Activated naive CD8-positive, alpha-beta T cell (primary cell): Measurements from ENCODE around the gene CHKA.

Experiments used
- H3K27ac Mint-ChIP-seq: one replicate; pipeline ENCODE4 v1.8.0; 2021; ENCODE audit warnings: mixed read lengths
- H3K27me3 Mint-ChIP-seq: one replicate; pipeline ENCODE4 v1.8.0; 2021; ENCODE audit warnings: mixed read lengths
- H3K36me3 Mint-ChIP-seq: one replicate; pipeline ENCODE4 v1.8.0; 2021; ENCODE audit warnings: mixed read lengths
- H3K4me1 Mint-ChIP-seq: one replicate; pipeline ENCODE4 v1.8.0; 2021; ENCODE audit warnings: low read depth, mixed read lengths
- H3K4me3 Mint-ChIP-seq: one replicate; pipeline ENCODE4 v1.8.0; 2021; ENCODE audit warnings: mild to moderate bottlenecking, mixed read lengths
- H3K9me3 Mint-ChIP-seq: one replicate; pipeline ENCODE4 v1.8.0; 2021; ENCODE audit warnings: low read depth, mixed read lengths

CHKA gene

DNA sequence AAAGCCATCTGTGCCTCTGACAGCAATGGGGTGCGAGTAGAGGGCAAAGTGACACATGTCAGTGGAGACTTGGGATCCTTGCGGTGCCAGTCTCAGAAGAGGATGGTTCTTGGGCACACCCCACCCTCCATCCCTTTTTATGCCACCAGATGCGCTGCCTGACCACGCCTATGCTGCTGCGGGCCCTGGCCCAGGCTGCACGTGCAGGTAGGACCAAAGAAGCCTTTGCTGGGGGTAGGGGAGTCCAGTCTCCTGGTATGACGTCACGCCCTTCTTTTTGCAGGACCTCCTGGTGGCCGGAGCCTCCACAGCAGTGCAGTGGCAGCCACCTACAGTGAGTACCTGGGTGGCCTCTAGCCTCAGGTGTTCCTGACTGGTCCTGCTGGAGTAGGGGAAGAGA is 89.2 kb downstream of the CHKA start:
- Mint-ChIP-seq H3K27me3 (no peaks in the 10 kb centered on the region), H3K9me3 (no peaks in the 10 kb centered on the region), H3K36me3 (no peaks in the 10 kb centered on the region), H3K4me3 (peak overlapping the region; percentile 98), H3K4me1 (peaks cover 21% of the 10 kb centered on the region), H3K27ac (peak overlapping the region; percentile 98)

DNA sequence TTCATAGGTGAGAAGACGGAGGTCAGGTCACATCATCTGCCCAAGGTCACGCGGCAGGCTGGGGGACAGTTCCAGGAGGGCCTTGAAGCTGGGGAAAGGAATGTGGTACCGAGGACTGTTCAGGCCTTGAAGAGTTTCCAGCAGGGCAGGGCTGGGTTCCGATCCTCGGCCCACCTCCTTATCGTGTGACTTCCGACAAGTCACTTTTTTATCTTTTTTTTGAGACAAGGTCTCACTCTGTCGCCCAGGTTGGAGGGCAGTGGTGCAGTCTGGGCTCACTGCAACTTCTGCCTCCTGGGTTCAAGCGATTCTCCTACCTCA is 90.1 kb downstream of the CHKA start:
- no peaks in the 10 kb centered on the region for H3K27me3 Mint-ChIP-seq
- H3K9me3 Mint-ChIP-seq: no peaks in the 10 kb centered on the region
- H3K4me1 Mint-ChIP-seq: peaks cover 20% of the 10 kb centered on the region
- peak overlapping the region; percentile 98 for H3K27ac Mint-ChIP-seq
- peak overlapping the region; percentile 98 for H3K4me3 Mint-ChIP-seq
- no peaks in the 10 kb centered on the region for H3K36me3 Mint-ChIP-seq

DNA sequence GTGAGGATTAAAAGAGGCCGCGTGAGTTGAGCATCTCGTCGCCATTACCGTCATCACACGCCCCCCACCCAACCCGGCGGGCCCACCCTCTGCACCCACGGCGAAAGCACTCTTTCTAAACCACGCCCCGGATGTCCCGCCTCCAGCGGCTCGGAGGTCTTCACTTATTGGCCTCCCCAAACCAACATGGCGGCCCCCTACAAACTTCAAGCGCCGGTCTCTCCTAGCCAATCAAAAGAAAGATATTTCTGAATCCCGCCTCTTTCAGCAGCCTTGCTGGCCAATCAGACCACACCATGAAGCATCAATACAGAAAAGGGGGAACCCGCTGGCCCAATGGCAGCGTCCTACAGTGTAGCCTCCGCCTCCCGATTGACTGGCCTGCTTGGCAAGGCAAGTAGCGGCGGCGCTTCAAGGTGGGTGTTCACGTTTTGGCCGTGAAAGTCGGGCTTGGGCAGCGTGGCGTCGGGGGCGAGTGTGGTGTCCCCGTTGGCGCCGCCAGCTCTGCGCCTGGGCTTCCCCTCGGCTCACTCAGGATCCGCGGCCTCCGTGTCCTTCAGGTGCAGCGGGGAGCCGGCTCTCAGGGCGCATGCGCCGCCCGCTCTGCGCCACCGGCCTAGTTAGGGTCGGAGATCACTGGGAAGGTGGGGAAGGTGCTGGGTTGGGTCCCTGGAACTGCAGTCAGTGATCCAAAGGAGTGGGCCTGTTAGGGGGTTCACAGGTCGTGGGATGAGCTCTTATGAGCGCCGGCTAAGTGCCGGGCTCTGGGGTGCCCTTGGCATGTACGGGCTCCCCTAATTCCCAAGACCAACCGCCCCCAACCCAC is 90.7 kb downstream of the CHKA start, which contains the start of gene NDUFS8:
Gene NDUFS8, plus strand, starts transcription at position 364 of the 826 bp plus-strand sequence. CDS start 1,471 bp downstream, outside the sequence.
- Mint-ChIP-seq H3K9me3 (no peaks in the 10 kb centered on the region), H3K36me3 (no peaks in the 10 kb centered on the region), H3K4me1 (peaks cover 20% of the 10 kb centered on the region), H3K27ac (peak within 1 kb of the TSS; percentile 98), H3K4me3 (peak within 1 kb of the TSS; percentile 98), H3K27me3 (no peaks in the 10 kb centered on the region)

DNA sequence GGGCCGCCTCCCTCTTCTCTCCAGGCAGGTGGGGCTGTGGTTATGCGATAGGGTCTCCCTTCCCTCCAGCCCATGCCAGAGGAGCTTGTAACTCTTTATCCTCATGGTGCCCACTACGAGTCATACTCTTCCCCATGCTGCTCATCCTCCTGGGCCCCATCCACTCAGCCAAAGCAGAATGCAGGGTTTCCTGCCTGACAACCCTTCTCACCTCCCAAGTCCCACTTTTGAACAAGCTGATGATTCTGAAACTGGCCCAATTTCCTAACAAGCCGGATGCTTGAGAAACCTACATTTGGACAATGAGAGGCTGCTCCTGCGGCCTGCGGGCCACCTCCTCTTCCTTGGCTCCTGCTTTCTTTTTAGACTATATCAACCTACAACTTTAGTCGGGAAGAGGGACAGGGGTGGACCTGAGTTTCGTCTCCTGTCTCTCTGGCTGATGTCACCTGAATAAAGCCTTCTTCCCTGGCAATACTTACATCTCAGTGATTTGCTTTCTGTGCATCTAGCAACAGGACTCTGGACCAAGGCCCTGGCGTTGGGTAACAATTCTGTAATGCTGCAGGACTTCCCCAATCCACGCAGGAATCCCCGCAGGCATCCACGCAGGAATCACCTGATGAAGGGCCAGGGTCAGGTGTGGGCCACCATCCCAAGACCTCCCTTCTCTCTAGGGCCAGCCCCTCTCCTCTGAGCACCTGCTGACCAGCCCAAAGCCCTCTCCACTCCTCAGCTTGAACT is 92.2 kb downstream of the CHKA start:
- Mint-ChIP-seq H3K9me3 (peaks cover 7% of the 10 kb centered on the region), H3K27ac (no peak overlapping the region)

DNA sequence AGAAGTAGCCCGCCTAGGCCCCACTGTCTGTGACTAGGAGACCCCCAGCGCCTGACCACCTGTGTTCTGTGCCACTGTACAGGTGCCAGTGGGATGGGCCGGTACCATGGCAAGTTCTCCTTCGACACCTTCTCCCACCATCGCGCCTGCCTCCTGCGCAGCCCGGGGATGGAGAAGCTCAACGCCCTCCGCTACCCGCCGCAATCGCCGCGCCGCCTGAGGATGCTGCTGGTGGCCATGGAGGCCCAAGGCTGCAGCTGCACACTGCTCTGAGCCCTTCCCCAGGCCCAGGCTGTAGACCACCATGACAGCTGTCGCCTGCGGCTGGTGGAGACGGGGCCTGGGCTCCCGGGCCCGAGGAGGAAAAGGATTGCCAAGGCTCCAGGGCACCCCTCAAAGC is 93.5 kb downstream of the CHKA start:
- H3K4me3 Mint-ChIP-seq: no peak overlapping the region
- H3K36me3 Mint-ChIP-seq: peaks cover 3% of the 10 kb centered on the region
- H3K27me3 Mint-ChIP-seq: no peaks in the 10 kb centered on the region
- peaks cover 7% of the 10 kb centered on the region for H3K9me3 Mint-ChIP-seq
- no peak overlapping the region for H3K27ac Mint-ChIP-seq
- peaks cover 20% of the 10 kb centered on the region for H3K4me1 Mint-ChIP-seq

More for the DNA sequence above, 92.2 kb downstream of the CHKA start:
- peak overlapping the region; percentile 98 for H3K4me3 Mint-ChIP-seq
- peaks cover 20% of the 10 kb centered on the region for H3K4me1 Mint-ChIP-seq
- peaks cover 3% of the 10 kb centered on the region for H3K36me3 Mint-ChIP-seq
- H3K27me3 Mint-ChIP-seq: no peaks in the 10 kb centered on the region

DNA sequence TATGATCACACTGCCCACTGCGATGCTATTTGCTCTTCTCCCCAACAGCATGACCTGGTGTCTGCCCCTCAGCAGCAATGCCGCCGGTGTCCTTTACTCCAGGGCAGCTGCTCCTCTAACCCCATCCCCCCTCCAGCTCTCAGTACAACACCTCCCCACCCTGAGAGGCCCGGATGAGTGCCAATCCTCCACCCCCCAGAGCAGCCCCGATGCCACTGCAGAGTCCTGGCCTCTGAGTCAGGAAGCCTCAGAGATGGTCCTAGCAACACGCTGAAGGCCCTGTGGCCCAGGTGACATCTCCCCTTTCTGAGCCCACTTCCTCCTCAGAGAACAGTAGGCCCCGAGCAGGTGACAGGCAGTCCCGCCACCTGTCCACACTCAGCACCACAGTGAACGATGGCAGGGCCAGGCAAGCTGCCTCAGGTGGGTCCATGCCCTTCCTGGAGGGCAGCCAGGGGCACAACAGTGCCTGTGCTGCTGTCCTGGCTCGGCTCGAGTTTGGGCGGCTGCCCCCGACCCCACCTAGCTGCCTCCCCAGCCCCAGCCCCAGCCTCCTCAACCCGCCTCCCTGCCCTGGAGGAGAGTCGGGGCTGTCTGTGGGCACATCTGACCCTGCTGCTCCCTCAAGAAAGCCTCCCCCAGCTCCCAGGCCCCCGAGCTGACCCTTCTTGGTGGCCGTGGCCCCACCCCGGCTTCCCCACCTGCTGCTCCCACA is 94.6 kb downstream of the CHKA start:
- H3K4me1 Mint-ChIP-seq: peaks cover 14% of the 10 kb centered on the region
- peaks cover 7% of the 10 kb centered on the region for H3K9me3 Mint-ChIP-seq
- H3K27ac Mint-ChIP-seq: no peak overlapping the region
- H3K36me3 Mint-ChIP-seq: peaks cover 3% of the 10 kb centered on the region
- no peak overlapping the region for H3K4me3 Mint-ChIP-seq
- no peaks in the 10 kb centered on the region for H3K27me3 Mint-ChIP-seq

DNA sequence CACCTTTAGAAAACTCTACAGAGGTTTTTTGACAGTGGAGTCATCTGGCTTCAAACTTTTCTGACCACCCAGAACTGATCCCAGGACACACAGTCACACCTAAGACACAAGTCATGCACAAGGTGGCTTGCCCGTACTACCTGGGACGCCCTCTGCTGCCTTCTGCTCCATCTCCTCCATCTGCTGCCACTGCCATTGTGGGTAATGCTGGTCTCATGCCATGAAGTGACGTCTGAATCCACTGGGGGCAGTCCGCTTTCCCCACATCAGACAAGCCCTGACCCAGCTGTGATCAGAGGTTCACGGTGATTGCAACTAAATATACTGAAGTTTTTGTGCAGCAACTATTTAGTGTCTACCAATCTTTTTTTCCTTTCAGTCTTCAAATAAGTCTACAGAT is 96.1 kb downstream of the CHKA start:
- no peak overlapping the region for H3K27ac Mint-ChIP-seq
- H3K4me3 Mint-ChIP-seq: no peak overlapping the region
- peaks cover 7% of the 10 kb centered on the region for H3K9me3 Mint-ChIP-seq
- peaks cover 3% of the 10 kb centered on the region for H3K36me3 Mint-ChIP-seq
- no peaks in the 10 kb centered on the region for H3K27me3 Mint-ChIP-seq
- H3K4me1 Mint-ChIP-seq: peaks cover 8% of the 10 kb centered on the region

DNA sequence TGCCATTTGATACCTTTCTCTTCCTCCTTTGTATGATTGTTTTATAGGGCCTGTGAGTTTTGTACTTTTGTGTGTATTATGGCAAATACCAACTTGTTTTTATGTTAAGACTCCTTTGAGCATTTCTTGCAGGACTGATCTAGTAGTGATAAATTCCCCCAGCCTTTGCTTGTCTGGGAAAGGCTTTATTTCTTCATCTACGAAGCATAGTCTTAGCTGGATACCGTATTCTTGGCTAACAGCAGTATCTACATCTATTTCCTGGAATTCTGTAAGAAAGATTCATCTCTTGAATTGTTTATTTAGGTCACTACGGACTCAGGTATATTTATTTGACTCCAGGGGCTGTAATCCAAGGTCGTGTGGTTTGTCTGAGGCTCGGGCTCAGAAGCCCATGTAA is 96.7 kb downstream of the CHKA start:
- no peaks in the 10 kb centered on the region for H3K27me3 Mint-ChIP-seq
- H3K27ac Mint-ChIP-seq: no peak overlapping the region
- no peak overlapping the region for H3K4me3 Mint-ChIP-seq
- peaks cover 6% of the 10 kb centered on the region for H3K4me1 Mint-ChIP-seq
- H3K9me3 Mint-ChIP-seq: peaks cover 7% of the 10 kb centered on the region
- H3K36me3 Mint-ChIP-seq: peaks cover 3% of the 10 kb centered on the region

DNA sequence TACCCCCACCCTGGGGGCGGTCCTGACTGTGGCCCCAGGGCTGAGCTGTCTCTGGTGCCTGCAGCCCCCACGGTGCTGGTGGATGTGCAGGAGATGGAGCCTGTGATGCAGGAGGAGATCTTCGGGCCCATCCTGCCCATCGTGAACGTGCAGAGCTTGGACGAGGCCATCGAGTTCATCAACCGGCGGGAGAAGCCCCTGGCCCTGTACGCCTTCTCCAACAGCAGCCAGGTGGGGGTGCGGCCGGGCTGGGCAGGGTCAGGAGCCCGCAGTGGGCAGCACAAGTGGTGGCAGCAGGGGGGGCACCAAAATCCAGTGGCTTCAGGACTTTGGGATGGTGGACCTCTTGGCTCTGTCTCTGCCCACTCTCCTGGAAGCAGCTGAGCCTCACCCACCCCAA is 98.7 kb downstream of the CHKA start:
- Mint-ChIP-seq H3K36me3 (peaks cover 3% of the 10 kb centered on the region), H3K4me3 (no peak overlapping the region), H3K9me3 (peaks cover 7% of the 10 kb centered on the region), H3K4me1 (no peaks in the 10 kb centered on the region), H3K27ac (no peak overlapping the region), H3K27me3 (no peaks in the 10 kb centered on the region)

DNA sequence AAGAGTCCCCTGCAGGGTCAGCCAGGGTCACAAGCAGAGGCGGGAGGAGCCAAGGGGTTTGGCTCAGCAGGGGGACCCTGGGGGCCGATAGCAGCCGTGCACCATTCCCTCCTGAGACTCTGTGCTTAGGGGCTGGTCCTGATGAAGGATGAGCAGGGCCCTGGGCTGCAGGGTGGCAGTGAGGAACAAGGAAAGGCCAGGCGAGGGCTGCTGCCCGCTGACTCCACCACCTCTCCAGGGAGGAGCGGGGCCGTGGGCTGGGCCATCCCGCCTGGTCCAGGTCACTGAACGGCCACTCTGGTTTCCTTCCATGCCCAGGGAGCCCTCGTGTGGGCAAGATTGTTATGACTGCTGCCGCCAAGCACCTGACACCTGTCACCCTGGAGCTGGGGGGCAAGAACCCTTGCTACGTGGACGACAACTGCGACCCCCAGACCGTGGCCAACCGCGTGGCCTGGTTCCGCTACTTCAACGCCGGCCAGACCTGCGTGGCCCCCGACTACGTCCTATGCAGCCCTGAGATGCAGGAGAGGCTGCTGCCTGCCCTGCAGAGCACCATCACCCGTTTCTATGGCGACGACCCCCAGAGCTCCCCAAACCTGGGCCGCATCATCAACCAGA is 99.9 kb downstream of the CHKA start:
- no peaks in the 10 kb centered on the region for H3K27me3 Mint-ChIP-seq
- H3K4me3 Mint-ChIP-seq: no peak overlapping the region
- no peaks in the 10 kb centered on the region for H3K4me1 Mint-ChIP-seq
- no peak overlapping the region for H3K27ac Mint-ChIP-seq
- peaks cover 7% of the 10 kb centered on the region for H3K9me3 Mint-ChIP-seq
- peaks cover 3% of the 10 kb centered on the region for H3K36me3 Mint-ChIP-seq

DNA sequence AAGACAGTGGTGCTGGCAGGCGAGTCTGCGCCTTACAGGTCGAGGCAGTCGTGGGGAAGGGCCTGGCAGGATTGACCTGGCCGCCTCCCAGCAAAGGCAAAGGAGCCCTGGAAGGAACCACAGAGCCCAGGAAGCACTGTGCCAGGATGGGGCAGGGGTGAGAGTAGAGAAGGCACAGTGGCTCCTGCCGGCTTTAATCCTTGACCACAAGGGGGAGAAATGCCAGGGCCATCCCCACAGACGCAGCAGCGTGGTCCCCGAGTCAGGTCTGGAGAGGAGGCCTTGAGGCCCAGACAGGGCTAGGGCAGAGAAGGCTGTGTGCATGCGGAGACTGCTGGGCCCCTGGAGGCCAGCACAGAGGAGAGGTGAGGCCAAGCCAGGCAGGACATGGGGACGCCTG is 100.6 kb downstream of the CHKA start:
- Mint-ChIP-seq H3K27me3 (no peaks in the 10 kb centered on the region), H3K4me3 (no peak overlapping the region), H3K27ac (no peak overlapping the region), H3K36me3 (peaks cover 3% of the 10 kb centered on the region), H3K9me3 (peaks cover 7% of the 10 kb centered on the region), H3K4me1 (no peaks in the 10 kb centered on the region)

DNA sequence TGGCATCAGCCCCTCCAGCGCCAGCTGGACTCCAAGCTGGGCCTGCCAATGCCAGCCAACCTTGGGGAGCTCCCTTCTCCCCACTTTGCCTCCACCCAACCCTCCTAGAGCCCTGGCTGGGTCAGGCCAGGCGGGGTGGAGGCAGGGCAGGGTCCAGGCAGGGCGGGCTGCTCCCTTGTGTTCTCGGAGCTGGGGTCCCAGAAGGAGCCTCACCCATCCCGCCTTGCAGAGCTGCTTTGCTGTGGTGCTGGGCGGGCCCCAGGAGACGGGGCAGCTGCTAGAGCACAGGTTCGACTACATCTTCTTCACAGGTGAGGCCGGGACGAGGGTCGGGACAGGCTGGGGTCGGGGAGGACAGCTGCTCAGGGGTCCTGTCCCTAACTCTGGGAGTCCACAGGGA is 101.7 kb downstream of the CHKA start:
- no peaks in the 10 kb centered on the region for H3K36me3 Mint-ChIP-seq
- H3K27me3 Mint-ChIP-seq: no peaks in the 10 kb centered on the region
- no peaks in the 10 kb centered on the region for H3K4me1 Mint-ChIP-seq
- H3K4me3 Mint-ChIP-seq: no peak overlapping the region
- no peak overlapping the region for H3K27ac Mint-ChIP-seq
- H3K9me3 Mint-ChIP-seq: peaks cover 3% of the 10 kb centered on the region

DNA sequence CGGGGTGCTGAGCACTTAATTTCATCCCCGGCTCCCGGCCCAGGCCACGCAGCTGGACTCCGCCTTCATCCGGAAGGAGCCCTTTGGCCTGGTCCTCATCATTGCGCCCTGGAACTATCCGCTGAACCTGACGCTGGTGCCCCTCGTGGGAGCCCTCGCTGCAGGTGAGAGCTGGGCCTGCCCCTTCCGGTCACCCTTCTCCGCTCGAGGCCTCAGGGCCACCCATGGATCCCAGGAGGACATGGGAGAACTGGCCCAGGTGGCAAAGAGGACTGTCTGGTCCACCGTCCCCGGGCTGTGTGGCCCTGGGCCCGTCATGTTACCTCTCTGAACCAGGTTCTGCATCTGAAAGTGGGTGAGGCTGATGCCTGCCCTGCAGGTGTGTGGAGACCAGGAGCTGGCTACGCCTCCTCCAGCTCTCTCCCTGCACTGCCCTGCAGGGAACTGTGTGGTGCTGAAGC is 102.4 kb downstream of the CHKA start:
- Mint-ChIP-seq H3K4me3 (no peak overlapping the region), H3K36me3 (no peaks in the 10 kb centered on the region), H3K27ac (no peak overlapping the region), H3K4me1 (no peaks in the 10 kb centered on the region), H3K27me3 (no peaks in the 10 kb centered on the region), H3K9me3 (no peaks in the 10 kb centered on the region)

DNA sequence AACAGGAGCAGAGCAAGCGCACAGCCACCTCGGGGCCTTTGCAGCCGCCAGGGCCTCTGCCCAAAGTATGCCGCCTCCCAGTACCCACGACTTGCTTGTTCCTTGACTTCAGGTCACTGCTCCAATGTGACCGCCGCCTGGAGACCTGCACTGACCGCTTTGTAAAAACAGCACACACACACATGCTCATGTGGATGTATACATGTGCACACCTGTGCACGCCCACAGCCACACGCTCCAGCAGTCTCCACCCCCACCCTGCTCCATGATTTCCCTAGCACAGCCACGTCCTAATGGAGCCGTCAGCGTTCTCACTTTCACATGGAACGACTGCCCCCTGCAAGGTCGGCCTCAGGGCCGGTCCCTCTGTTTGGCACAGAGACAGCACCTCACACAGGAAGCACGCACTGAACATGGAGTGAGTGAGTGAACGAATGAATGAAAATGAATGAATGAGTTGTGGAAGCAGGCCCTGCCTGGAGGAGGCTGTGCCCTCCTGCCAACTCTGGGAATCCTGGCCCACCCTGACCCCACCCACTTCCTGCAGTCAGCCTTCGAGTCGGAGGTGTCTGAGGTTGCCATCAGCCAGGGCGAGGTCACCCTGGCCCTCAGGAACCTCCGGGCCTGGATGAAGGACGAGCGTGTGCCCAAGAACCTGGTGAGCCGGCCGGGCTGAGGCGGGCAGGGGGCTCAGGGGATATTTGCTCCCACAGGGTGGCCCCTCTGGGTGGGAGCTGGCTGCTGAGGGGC is 103.0 kb downstream of the CHKA start:
- H3K36me3 Mint-ChIP-seq: no peaks in the 10 kb centered on the region
- H3K27ac Mint-ChIP-seq: no peak overlapping the region
- H3K4me1 Mint-ChIP-seq: no peaks in the 10 kb centered on the region
- H3K9me3 Mint-ChIP-seq: no peaks in the 10 kb centered on the region
- no peak overlapping the region for H3K4me3 Mint-ChIP-seq
- H3K27me3 Mint-ChIP-seq: no peaks in the 10 kb centered on the region
